Keratinocyte (primary cell): ENCODE data around the gene WSB1. TPM values are rescaled to one million over a fixed set of nuclear protein-coding genes. Genes with fewer than 3 reads are reported as not detected.

ENCODE experiments used
- DNase-seq: peaks from one replicate; pipeline ENCODE4 v3.0.0-alpha.2; 2011; ENCODE audit warnings: low read depth, missing footprints, low spot score
- FAIRE-seq: peaks from 2 replicates; lab custom pipeline; 2011; peaks lifted over from hg19 to GRCh38; lab: Jason Lieb, UNC
- H2AFZ ChIP-seq: 2 replicates; pipeline ENCODE4 v1.6.0; 2012; ENCODE audit warnings: low read length, control low read depth, inconsistent platforms; ENCODE audit not compliant: control insufficient read depth
- H3K27ac ChIP-seq: 2 replicates; pipeline ENCODE4 v1.5.1; 2011; ENCODE audit warnings: low read length; ENCODE audit not compliant: control insufficient read depth, insufficient read depth
- H3K27me3 ChIP-seq: 3 replicates; pipeline ENCODE4 v1.6.0; 2011; ENCODE audit warnings: low read length; ENCODE audit not compliant: control insufficient read depth, insufficient read depth; ENCODE audit errors: extremely low read depth
- H3K36me3 ChIP-seq, 2 experiments: 2 replicates in 1 of 2; 3 replicates in 1 of 2; pipeline ENCODE4 v1.5.1; 2011; ENCODE audit warnings: low read length in 2 of 2, mild to moderate bottlenecking in 1 of 2; ENCODE audit not compliant: control insufficient read depth in 2 of 2, insufficient read depth in 2 of 2; ENCODE audit errors: extremely low read depth in 1 of 2
- H3K4me1 ChIP-seq: 3 replicates; pipeline ENCODE4 v1.5.1; 2011; ENCODE audit warnings: low read length; ENCODE audit not compliant: control insufficient read depth, insufficient read depth; ENCODE audit errors: extremely low read depth
- H3K4me2 ChIP-seq: 3 replicates; pipeline ENCODE4 v1.6.0; 2011; ENCODE audit warnings: low read depth, low read length; ENCODE audit not compliant: control insufficient read depth, insufficient read depth; ENCODE audit errors: extremely low read depth
- H3K4me3 ChIP-seq, 3 experiments: fragments of 200-600 bp in 1 of 3; sonication (generic) in 1 of 3; 2 replicates in 2 of 3; 3 replicates in 1 of 3; pipeline ENCODE4 v1.5.1; 2011 to 2016; ENCODE audit warnings: low read length in 3 of 3, mild to moderate bottlenecking in 3 of 3, control low read depth in 2 of 3, inconsistent platforms in 1 of 3, low read depth in 1 of 3, mixed read lengths in 1 of 3, mixed run types in 1 of 3, moderate library complexity in 1 of 3; ENCODE audit not compliant: control insufficient read depth in 2 of 3, insufficient read depth in 2 of 3; ENCODE audit errors: extremely low read depth in 1 of 3
- H3K79me2 ChIP-seq: 2 replicates; pipeline ENCODE4 v1.6.0; 2012; ENCODE audit warnings: low read length; ENCODE audit not compliant: control insufficient read depth, insufficient read depth
- H3K9ac ChIP-seq: 3 replicates; pipeline ENCODE4 v1.6.0; 2011; ENCODE audit warnings: low read length; ENCODE audit not compliant: control insufficient read depth, insufficient read depth; ENCODE audit errors: extremely low read depth
- H3K9me1 ChIP-seq: 3 replicates; pipeline ENCODE4 v1.6.0; 2011; ENCODE audit warnings: low read length; ENCODE audit not compliant: control insufficient read depth, insufficient read depth; ENCODE audit errors: extremely low read depth
- H3K9me3 ChIP-seq: 2 replicates; pipeline ENCODE4 v1.5.1; 2012; ENCODE audit warnings: low read depth, low read length; ENCODE audit not compliant: control insufficient read depth
- H4K20me1 ChIP-seq: 3 replicates; pipeline ENCODE4 v1.6.0; 2011; ENCODE audit warnings: low read length; ENCODE audit not compliant: control insufficient read depth, insufficient read depth; ENCODE audit errors: extremely low read depth
- EZH2 ChIP-seq: IDR thresholded peaks from one replicate; pipeline ENCODE4 v1.6.1; 2012; ENCODE audit warnings: inconsistent platforms, mild to moderate bottlenecking, low read length, moderate library complexity
- dilution Hi-C: fragments of 300-500 bp; cut with MboI; formaldehyde crosslinking; loops from one replicate; pipeline ENCODE4 v1.7.0; 2020; ENCODE audit warnings: low sequenced_read_pairs; ENCODE audit not compliant: extremely low pct_ligation_motif_present
- polyA plus RNA-seq, 5 experiments: library from polyadenylated mRNA; depleted of rRNA in 3 of 5; stranded (reverse) in 3 of 5; stranded (forward) in 1 of 5; unstranded in 1 of 5; fragments of >200 nt; gene quantifications; 1 replicate in 1 of 5; 2 replicates in 3 of 5; 3 replicates in 1 of 5; pipeline versions ENCODE4 v1.2.1 to v1.2.3, GENCODE V29; 2011 to 2012; ENCODE audit warnings: missing spikeins in 2 of 5, low read depth in 1 of 5, low replicate concordance in 1 of 5
- TF ChIP-seq, protein P1 (sequence below), 3 experiments: IDR thresholded peaks in 1 of 3; conservative IDR thresholded peaks in 1 of 3; optimal IDR thresholded peaks in 1 of 3; 2 replicates in 2 of 3; 3 replicates in 1 of 3; pipeline versions ENCODE3 to v1.5.1; 2011; ENCODE audit warnings: low read length in 3 of 3, mild to moderate bottlenecking in 3 of 3, moderate library complexity in 2 of 3, control low read depth in 1 of 3, inconsistent platforms in 1 of 3; ENCODE audit not compliant: insufficient read depth in 2 of 3; ENCODE audit errors: extremely low read depth in 1 of 3

Gene WSB1
- polyA plus RNA-seq, 1 donor (not counting 4 experiments of a cell fraction or from before 2014, with no cell fraction given): 135 TPM

DNA sequence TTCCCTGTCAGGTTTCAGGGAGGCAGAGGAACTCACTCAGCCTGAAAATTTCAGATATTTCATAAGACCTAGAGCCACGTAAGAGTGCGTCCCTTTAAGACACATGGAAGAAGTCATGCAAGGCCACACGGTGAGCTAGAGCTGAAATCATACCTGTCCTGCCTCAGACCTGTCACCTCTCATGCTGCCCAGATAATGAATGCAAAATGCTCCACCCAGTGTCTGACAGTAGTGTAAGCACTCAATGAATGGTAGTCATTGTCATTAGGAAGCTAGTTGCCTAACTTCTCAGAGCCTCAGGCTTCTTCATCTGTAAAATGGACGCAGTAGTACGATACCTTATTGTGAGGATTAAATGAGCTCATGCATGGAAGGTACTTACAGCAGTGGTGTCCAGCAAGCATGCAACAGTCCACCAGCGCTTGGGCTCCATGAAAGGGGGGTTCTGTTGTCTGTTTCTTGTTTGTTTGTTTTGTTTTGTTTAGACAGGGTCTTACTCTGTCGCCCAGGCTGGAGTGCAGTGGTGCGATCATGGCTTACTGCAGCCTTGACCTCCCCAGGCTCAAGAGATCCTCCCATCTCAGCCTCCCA lies 60.7 kb downstream of the WSB1 start:
- FAIRE-seq (peak; percentile 48), DNase-seq (no peak)
- Histone ChIP-seq H4K20me1 (no peaks in the 10 kb centered on the region), H3K9me3 (no peaks in the 10 kb centered on the region), H2AFZ (peak overlapping the region; percentile 93), H3K36me3 (no peaks in the 10 kb centered on the region), H3K27ac (no peak overlapping the region), H3K27me3 (no peaks in the 10 kb centered on the region), H3K4me3 (peak overlapping the region in 1 of 3 experiments; percentile 79), H3K9me1 (no peaks in the 10 kb centered on the region), H3K4me1 (peaks cover 13% of the 10 kb centered on the region), H3K9ac (peak overlapping the region; percentile 70), H3K79me2 (peaks cover 2% of the 10 kb centered on the region), H3K4me2 (peak overlapping the region; percentile 89)
- no peak for TF ChIP-seq EZH2
- TF ChIP-seq, protein P1, sequence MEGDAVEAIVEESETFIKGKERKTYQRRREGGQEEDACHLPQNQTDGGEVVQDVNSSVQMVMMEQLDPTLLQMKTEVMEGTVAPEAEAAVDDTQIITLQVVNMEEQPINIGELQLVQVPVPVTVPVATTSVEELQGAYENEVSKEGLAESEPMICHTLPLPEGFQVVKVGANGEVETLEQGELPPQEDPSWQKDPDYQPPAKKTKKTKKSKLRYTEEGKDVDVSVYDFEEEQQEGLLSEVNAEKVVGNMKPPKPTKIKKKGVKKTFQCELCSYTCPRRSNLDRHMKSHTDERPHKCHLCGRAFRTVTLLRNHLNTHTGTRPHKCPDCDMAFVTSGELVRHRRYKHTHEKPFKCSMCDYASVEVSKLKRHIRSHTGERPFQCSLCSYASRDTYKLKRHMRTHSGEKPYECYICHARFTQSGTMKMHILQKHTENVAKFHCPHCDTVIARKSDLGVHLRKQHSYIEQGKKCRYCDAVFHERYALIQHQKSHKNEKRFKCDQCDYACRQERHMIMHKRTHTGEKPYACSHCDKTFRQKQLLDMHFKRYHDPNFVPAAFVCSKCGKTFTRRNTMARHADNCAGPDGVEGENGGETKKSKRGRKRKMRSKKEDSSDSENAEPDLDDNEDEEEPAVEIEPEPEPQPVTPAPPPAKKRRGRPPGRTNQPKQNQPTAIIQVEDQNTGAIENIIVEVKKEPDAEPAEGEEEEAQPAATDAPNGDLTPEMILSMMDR (optimal IDR thresholded peaks at IDR 0.05 in 1 of 3, IDR thresholded peaks at IDR 0.05 in 1 of 3, conservative IDR thresholded peaks at IDR 0.05 in 1 of 3; ENCODE audit: extremely low read depth in 1 of 3, insufficient read depth in 2 of 3, low read length in 3 of 3): peak in 2 of 3 experiments; percentile 11 to 33
- dilution Hi-C loops: no loop called here

DNA sequence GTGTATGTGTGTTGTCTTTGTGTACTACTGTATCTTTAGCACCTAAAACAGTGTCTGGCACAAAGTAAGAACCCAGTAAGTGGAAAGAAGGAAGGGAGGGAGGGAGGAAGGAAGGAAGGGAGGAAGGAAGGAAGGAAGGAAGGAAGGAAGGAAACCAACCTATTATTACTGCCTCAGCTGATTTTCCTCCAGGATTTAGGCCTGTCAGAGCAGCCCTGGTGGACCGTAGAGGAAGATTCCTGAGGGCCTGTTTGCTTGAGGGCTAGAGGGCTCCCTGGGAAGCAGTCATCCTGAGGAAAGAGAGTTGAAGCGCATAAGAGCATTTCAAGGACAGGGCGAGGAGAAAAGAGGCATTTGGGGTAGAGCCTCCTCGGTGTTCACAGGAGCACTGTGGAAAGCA lies 61.5 kb downstream of the WSB1 start:
- Histone ChIP-seq H3K9me3 (no peaks in the 10 kb centered on the region), H3K27ac (no peak overlapping the region), H3K79me2 (peaks cover 2% of the 10 kb centered on the region), H3K36me3 (no peaks in the 10 kb centered on the region), H4K20me1 (no peaks in the 10 kb centered on the region), H3K4me3 (no peak overlapping the region), H2AFZ (no peak overlapping the region), H3K9ac (no peak overlapping the region), H3K9me1 (no peaks in the 10 kb centered on the region), H3K4me2 (no peak overlapping the region), H3K27me3 (no peaks in the 10 kb centered on the region), H3K4me1 (peaks cover 12% of the 10 kb centered on the region)
- no peak for TF ChIP-seq EZH2
- TF ChIP-seq, protein P1 (optimal IDR thresholded peaks at IDR 0.05 in 1 of 3, IDR thresholded peaks at IDR 0.05 in 1 of 3, conservative IDR thresholded peaks at IDR 0.05 in 1 of 3; ENCODE audit: extremely low read depth in 1 of 3, insufficient read depth in 2 of 3, low read length in 3 of 3): no peak
- DNase-seq (no peak), FAIRE-seq (no peak)
- dilution Hi-C loops: no loop called here
